GM18907 (cell line): ENCODE results near the gene ANKIB1.

ENCODE experiments used
- ATAC-seq: cut with Tn5 transposase; IDR thresholded peaks from one replicate; pipeline ENCODE4 v1.9.1; 2021; ENCODE audit warnings: mild to moderate bottlenecking, moderate library complexity; ENCODE audit not compliant: unreplicated experiment

ANKIB1 gene

GRCh38 chr7:92260248-92260781 is 14.5 kb downstream of the ANKIB1 start:
- ATAC-seq, result no peak

GRCh38 chr7:92266415-92267241 is 20.9 kb downstream of the ANKIB1 start:
- no peak for ATAC-seq

GRCh38 chr7:92268921-92269320 is 23.1 kb downstream of the ANKIB1 start:
- no peak for ATAC-seq

GRCh38 chr7:92275327-92275726 is 29.6 kb downstream of the ANKIB1 start:
- ATAC-seq, result no peak

GRCh38 chr7:92276460-92276864 is 30.7 kb downstream of the ANKIB1 start:
- peak; percentile 86 for ATAC-seq

GRCh38 chr7:92279396-92280031 is 33.7 kb downstream of the ANKIB1 start:
- no peak for ATAC-seq

GRCh38 chr7:92281031-92281430 is 35.3 kb downstream of the ANKIB1 start:
- no peak for ATAC-seq

GRCh38 chr7:92282221-92282814 is 36.5 kb downstream of the ANKIB1 start:
- ATAC-seq, result no peak

GRCh38 chr7:92282930-92283329 is 37.2 kb downstream of the ANKIB1 start:
- ATAC-seq, result no peak

GRCh38 chr7:92289321-92289720 is 43.5 kb downstream of the ANKIB1 start:
- ATAC-seq, result no peak

GRCh38 chr7:92292981-92293380 is 47.2 kb downstream of the ANKIB1 start:
- no peak for ATAC-seq

- no peak for ATAC-seq
These were observed 48.3 kb downstream of the ANKIB1 start for GRCh38 chr7:92293896-92294590.

GRCh38 chr7:92295391-92295790 is 49.6 kb downstream of the ANKIB1 start:
- ATAC-seq, result no peak

- no peak for ATAC-seq
These were observed 50.5 kb downstream of the ANKIB1 start for GRCh38 chr7:92296235-92296634.

GRCh38 chr7:92296880-92297445 is 51.2 kb downstream of the ANKIB1 start:
- ATAC-seq, result no peak

- ATAC-seq, result no peak
These were observed 52.0 kb downstream of the ANKIB1 start for GRCh38 chr7:92297736-92298135.

- no peak for ATAC-seq
These were observed 58.0 kb downstream of the ANKIB1 start for GRCh38 chr7:92303761-92304160.

- ATAC-seq, result no peak
These were observed 58.7 kb downstream of the ANKIB1 start for GRCh38 chr7:92304406-92304893.

GRCh38 chr7:92306153-92306552 is 60.4 kb downstream of the ANKIB1 start:
- ATAC-seq, result no peak

- no peak for ATAC-seq
These were observed 67.3 kb downstream of the ANKIB1 start for GRCh38 chr7:92313055-92313454.

GRCh38 chr7:92319243-92319642 is 73.5 kb downstream of the ANKIB1 start:
- no peak for ATAC-seq
